GM12878 (cell line): ENCODE measurements around the gene KDM6A. TPM values are rescaled to one million over a fixed set of nuclear protein-coding genes. Genes with fewer than 3 reads are reported as not detected.

Source experiments
- ATAC-seq: fragments of 200-7000 bp; cut with Tn5 transposase; 3 replicates; pipeline ENCODE4 v1.9.1; 2020; ENCODE audit warnings: mild to moderate bottlenecking, moderate library complexity
- BruUV-seq: library from RNA; stranded (reverse); fragments of 400-500 nt; replicated peaks from 2 replicates; lab custom pipeline; 2021; lab: Mats Ljungman, UMichigan
- CTCF ChIA-PET: fragments of 300-600 bp; sonication (Branson Sonifier 250); formaldehyde crosslinking; extraction: SDS; loops from one replicate; lab custom pipeline; 2021; ENCODE audit warnings: inconsistent platforms; lab: Yijun Ruan, JAX
- POLR2A ChIA-PET: fragments of 350-600 bp; formaldehyde crosslinking; extraction: SDS; loops from one replicate; lab custom pipeline; 2021; ENCODE audit warnings: inconsistent platforms; lab: Charles Lee
- RAD21 ChIA-PET: fragments of 300-600 bp; sonication (Branson Sonifier 250); formaldehyde crosslinking; loops from one replicate; lab custom pipeline; 2023; ENCODE audit warnings: antibody characterized with exemption; ENCODE audit not compliant: unreplicated experiment; lab: Charles Lee
- SMC1A ChIA-PET: fragments of 300-600 bp; sonication (Branson Sonifier 250); formaldehyde crosslinking; loops from one replicate; lab custom pipeline; 2023; ENCODE audit not compliant: unreplicated experiment, uncharacterized antibody; lab: Charles Lee
- DNase-seq: peaks from one replicate; pipeline ENCODE4 v3.0.0-alpha.2; 2011; ENCODE audit warnings: low read depth, low spot score
- FAIRE-seq: peaks from 3 replicates; lab custom pipeline; 2011; peaks lifted over from hg19 to GRCh38; lab: Jason Lieb, UNC
- H2AFZ ChIP-seq: 2 replicates; pipeline ENCODE4 v1.6.0; 2011; ENCODE audit warnings: low read depth, low read length, control low read depth; ENCODE audit not compliant: control insufficient read depth
- H3K27ac ChIP-seq: 2 replicates; pipeline ENCODE4 v1.5.1; 2011; ENCODE audit warnings: control low read depth; ENCODE audit not compliant: control insufficient read depth, insufficient read depth
- H3K27me3 ChIP-seq, 2 experiments: replicated peaks in 1 of 2; 2 replicates each; pipeline versions ENCODE4 v1.6.0 to v1.6.1; 2011; ENCODE audit warnings: low read length in 1 of 2; ENCODE audit not compliant: control insufficient read depth in 2 of 2, insufficient read depth in 2 of 2
- H3K36me3 ChIP-seq, 2 experiments: 2 replicates each; pipeline ENCODE4 v1.5.1; 2011; ENCODE audit warnings: low read length in 1 of 2; ENCODE audit not compliant: control insufficient read depth in 2 of 2, insufficient read depth in 2 of 2
- H3K4me1 ChIP-seq: 2 replicates; pipeline ENCODE4 v1.6.1; 2011; ENCODE audit warnings: mild to moderate bottlenecking, low read length, moderate library complexity, mixed read lengths; ENCODE audit not compliant: control insufficient read depth, insufficient read depth
- H3K4me2 ChIP-seq: 2 replicates; pipeline ENCODE4 v1.6.0; 2011; ENCODE audit warnings: control low read depth; ENCODE audit not compliant: control insufficient read depth, insufficient read depth
- H3K4me3 ChIP-seq: fragments of 200-600 bp; sonication (generic); 2 replicates; pipeline ENCODE4 v1.5.1; 2016
- H3K79me2 ChIP-seq: 2 replicates; pipeline ENCODE4 v1.6.0; 2011; ENCODE audit warnings: low read length; ENCODE audit not compliant: control insufficient read depth, insufficient read depth
- H3K9ac ChIP-seq: 2 replicates; pipeline ENCODE4 v1.8.0; 2011; ENCODE audit warnings: low read length, control low read depth, mixed read lengths; ENCODE audit not compliant: control insufficient read depth, insufficient read depth
- H3K9me3 ChIP-seq: replicated peaks from 3 replicates; pipeline ENCODE4 v1.5.1; 2011; ENCODE audit warnings: mild to moderate bottlenecking, low read length; ENCODE audit not compliant: control insufficient read depth, insufficient read depth
- H4K20me1 ChIP-seq: 2 replicates; pipeline ENCODE4 v1.6.0; 2011; ENCODE audit not compliant: control insufficient read depth, insufficient read depth
- ASH2L ChIP-seq: fragments of 300-600, 200-600 bp; sonication (generic); IDR thresholded peaks from 2 replicates; pipeline ENCODE4 v1.6.1; 2017; ENCODE audit warnings: low read depth, mild to moderate bottlenecking, borderline replicate concordance
- CEBPB ChIP-seq, 2 experiments: fragments of 150-350 bp in 1 of 2; IDR thresholded peaks; 2 replicates each; pipeline ENCODE4 v1.6.1; 2012 to 2014; ENCODE audit warnings: low read depth in 2 of 2, low read length in 2 of 2, borderline replicate concordance in 1 of 2, inconsistent platforms in 1 of 2
- EP300 ChIP-seq, 2 experiments: fragments of 150-350 bp in 1 of 2; IDR thresholded peaks; 2 replicates each; pipeline ENCODE4 v1.6.1; 2011 to 2012; ENCODE audit warnings: low read depth in 2 of 2, low read length in 2 of 2, borderline replicate concordance in 1 of 2, improper control_type of control experiment in 1 of 2, inconsistent platforms in 1 of 2; ENCODE audit not compliant: control insufficient read depth in 1 of 2
- FOS ChIP-seq: IDR thresholded peaks from 3 replicates; pipeline ENCODE4 v1.6.1; 2011; ENCODE audit warnings: borderline replicate concordance; ENCODE audit not compliant: insufficient read length; ENCODE audit errors: extremely low read depth
- HDAC2 ChIP-seq: fragments of 200-600 bp; sonication (generic); IDR thresholded peaks from 2 replicates; pipeline ENCODE4 v1.6.1; 2017
- JUNB ChIP-seq: IDR thresholded peaks from 2 replicates; pipeline ENCODE4 v1.6.1; 2016; ENCODE audit warnings: antibody characterized with exemption, mild to moderate bottlenecking
- JUND ChIP-seq: IDR thresholded peaks from 2 replicates; pipeline ENCODE4 v1.6.1; 2012; ENCODE audit warnings: low read depth, mild to moderate bottlenecking, low read length, improper control_type of control experiment, moderate library complexity
- KAT2A ChIP-seq: conservative IDR thresholded peaks from 2 replicates; pipeline ENCODE4 v1.6.1; 2011; ENCODE audit warnings: low read depth, low read length; ENCODE audit not compliant: control insufficient read depth
- MTA2 ChIP-seq: fragments of 450-650 bp; IDR thresholded peaks from 2 replicates; pipeline ENCODE4 v1.6.1; 2016; ENCODE audit warnings: low read depth, mild to moderate bottlenecking, moderate library complexity
- PAX5 ChIP-seq: IDR thresholded peaks from 2 replicates; pipeline ENCODE4 v1.6.1; 2011; ENCODE audit warnings: low read depth, low read length, borderline replicate concordance
- POLR2AphosphoS5 ChIP-seq: IDR thresholded peaks from 2 replicates; pipeline ENCODE4 v1.6.1; 2011; ENCODE audit warnings: mild to moderate bottlenecking, low read length, inconsistent platforms
- RBBP5 ChIP-seq: fragments of 200-600 bp; sonication (generic); conservative IDR thresholded peaks from 2 replicates; pipeline ENCODE4 v1.6.1; 2016
- SMAD5 ChIP-seq: IDR thresholded peaks from 2 replicates; pipeline ENCODE4 v1.6.1; 2016; ENCODE audit warnings: antibody characterized with exemption, low read depth
- SREBF2 ChIP-seq: IDR thresholded peaks from 2 replicates; pipeline ENCODE4 v1.6.1; 2012; ENCODE audit warnings: mild to moderate bottlenecking, low read length
- ZNF207 ChIP-seq: fragments of 450-650 bp; IDR thresholded peaks from 2 replicates; pipeline ENCODE4 v1.6.1; 2014; ENCODE audit warnings: antibody characterized with exemption, mild to moderate bottlenecking, borderline replicate concordance
- ZZZ3 ChIP-seq: IDR thresholded peaks from 2 replicates; pipeline ENCODE4 v1.6.1; 2011; ENCODE audit warnings: low read depth; ENCODE audit not compliant: control insufficient read depth, insufficient read length
- WGBS: methylation state at CpG from one replicate; pipeline ENCODE4 v1.1.6; 2016; ENCODE audit warnings: low lambda C conversion rate; ENCODE audit not compliant: insufficient replicate concordance, insufficient coverage; ENCODE audit errors: missing lambda C conversion rate; 5-methylcytosine and 5-hydroxymethylcytosine counted together
- in situ Hi-C: fragments of 300-500 bp; cut with MboI; formaldehyde crosslinking; loops from 9 replicates; pipeline ENCODE4 v1.14.3; 2018; ENCODE audit warnings: mixed read lengths
- intact Hi-C: fragments of 100-400 bp; cut with micrococcal nuclease; formaldehyde crosslinking; loops from one replicate; pipeline ENCODE4 v1.14.2; 2022; ENCODE audit not compliant: unreplicated experiment
- polyA plus RNA-seq, 11 experiments: library from polyadenylated mRNA; depleted of rRNA in 4 of 11; unstranded in 6 of 11; stranded (reverse) in 5 of 11; fragments of >200 nt; fragmentation: Nextera tagmentation in 4 of 11; fragmentation: Illumina TruSeq in 1 of 11; extraction: Ambion mirVana in 4 of 11; extraction: Trizol in 1 of 11; gene quantifications; 1 replicate in 1 of 11; 2 replicates in 10 of 11; pipeline versions ENCODE4 v1.2.1 to v1.2.3, GENCODE V29; 2011 to 2016; ENCODE audit warnings: inconsistent platforms in 2 of 11, missing spikeins in 2 of 11, low read depth in 1 of 11
- total RNA-seq, 4 experiments: library from RNA; depleted of rRNA in 3 of 4; stranded (reverse); fragments of >200 nt in 3 of 4; fragmentation: Illumina TruSeq in 1 of 4; extraction: Trizol in 1 of 4; gene quantifications; 2 replicates each; pipeline versions ENCODE4 v1.2.1 to v1.2.3, GENCODE V29; 2013 to 2021
- TF ChIP-seq, protein P1 (sequence below): fragments of 450-650 bp; formaldehyde crosslinking; IDR thresholded peaks from 2 replicates; pipeline ENCODE4 v1.4.0; 2022; ENCODE audit warnings: mild to moderate bottlenecking, moderate library complexity
- TF ChIP-seq, protein P2 (sequence below): IDR thresholded peaks from 2 replicates; pipeline ENCODE4 v1.6.1; 2012; ENCODE audit warnings: low read depth, low read length, improper control_type of control experiment

Gene KDM6A
- total and polyA plus RNA-seq, 10 of the 15 experiments (the other 5 are each of a cell fraction or from before 2014, with no cell fraction given) = 7.9 to 29.0 (median 20.4) TPM

DNA sequence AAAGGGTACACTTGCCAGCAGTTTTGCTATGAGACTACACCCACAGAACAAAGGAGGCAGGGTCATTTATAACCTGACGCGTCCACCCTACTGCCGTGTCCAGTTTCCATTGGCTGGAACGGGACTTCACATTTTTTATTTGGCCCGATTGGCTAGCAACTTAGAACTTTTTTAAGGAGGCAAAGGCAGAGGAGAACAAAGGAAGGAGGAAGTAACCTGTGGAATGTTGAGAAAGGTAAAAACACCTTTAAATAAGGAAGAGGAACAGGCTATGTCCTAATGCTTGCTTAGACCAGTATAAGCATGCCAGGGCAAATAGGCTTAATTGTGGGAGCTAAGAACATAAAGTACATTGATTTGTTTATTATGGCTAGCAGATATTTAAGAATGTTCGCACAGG, 18.7 kb downstream of the KDM6A start:
- DNase-seq = no peak
- H3K4me2 ChIP-seq = no peak overlapping the region
- ChIA-PET SMC1A (interaction anchor here (0.6 to 1.9 kb wide), 2 partner anchors 9 to 16 kb away, joined by 3 to 5 read pairs; no protein-coding TSS in a partner anchor), RAD21 (no interaction called here), CTCF (no interaction called here), POLR2A (no interaction called here)
- peaks cover 78% of the 10 kb centered on the region for H3K79me2 ChIP-seq
- in situ Hi-C loops (loop anchor here (25.0 kb wide), 2 partner anchors 171 to 871 kb away; no protein-coding TSS in a partner anchor), intact Hi-C loops (no loop called here)
- ATAC-seq = no peak
- no peak overlapping the region for H2AFZ ChIP-seq
- no peak overlapping the region for H3K27ac ChIP-seq
- no peak for FAIRE-seq
- H3K36me3 ChIP-seq = no peaks in the 10 kb centered on the region
- no peaks in the 10 kb centered on the region; the same call in 1 of the 3 replicates for H3K9me3 ChIP-seq
- 100% methylated on average over 6 of the region's 6 CpGs for WGBS
- H3K4me1 ChIP-seq = no peaks in the 10 kb centered on the region
- no peak for TF ChIP-seq RBBP5
- no peak for TF ChIP-seq ASH2L
- TF ChIP-seq POLR2AphosphoS5 = no peak
- TF ChIP-seq SREBF2 = no peak
- no peak for TF ChIP-seq PAX5
- no peak for TF ChIP-seq SMAD5
- TF ChIP-seq FOS = no peak
- no peak for TF ChIP-seq HDAC2
- TF ChIP-seq, protein P1, sequence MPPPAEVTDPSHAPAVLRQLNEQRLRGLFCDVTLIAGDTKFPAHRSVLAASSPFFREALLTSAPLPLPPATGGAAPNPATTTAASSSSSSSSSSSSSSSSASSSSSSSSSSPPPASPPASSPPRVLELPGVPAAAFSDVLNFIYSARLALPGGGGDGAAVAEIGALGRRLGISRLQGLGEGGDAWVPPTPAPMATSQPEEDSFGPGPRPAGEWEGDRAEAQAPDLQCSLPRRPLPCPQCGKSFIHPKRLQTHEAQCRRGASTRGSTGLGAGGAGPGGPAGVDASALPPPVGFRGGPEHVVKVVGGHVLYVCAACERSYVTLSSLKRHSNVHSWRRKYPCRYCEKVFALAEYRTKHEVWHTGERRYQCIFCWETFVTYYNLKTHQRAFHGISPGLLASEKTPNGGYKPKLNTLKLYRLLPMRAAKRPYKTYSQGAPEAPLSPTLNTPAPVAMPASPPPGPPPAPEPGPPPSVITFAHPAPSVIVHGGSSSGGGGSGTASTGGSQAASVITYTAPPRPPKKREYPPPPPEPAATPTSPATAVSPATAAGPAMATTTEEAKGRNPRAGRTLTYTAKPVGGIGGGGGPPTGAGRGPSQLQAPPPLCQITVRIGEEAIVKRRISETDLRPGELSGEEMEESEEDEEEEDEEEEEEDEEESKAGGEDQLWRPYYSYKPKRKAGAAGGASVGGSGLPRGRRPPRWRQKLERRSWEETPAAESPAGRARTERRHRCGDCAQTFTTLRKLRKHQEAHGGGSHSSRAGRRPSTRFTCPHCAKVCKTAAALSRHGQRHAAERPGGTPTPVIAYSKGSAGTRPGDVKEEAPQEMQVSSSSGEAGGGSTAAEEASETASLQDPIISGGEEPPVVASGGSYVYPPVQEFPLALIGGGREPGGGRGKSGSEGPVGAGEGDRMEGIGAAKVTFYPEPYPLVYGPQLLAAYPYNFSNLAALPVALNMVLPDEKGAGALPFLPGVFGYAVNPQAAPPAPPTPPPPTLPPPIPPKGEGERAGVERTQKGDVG (CRISPR knock-in tag) = no peak
- TF ChIP-seq ZZZ3 = no peak
- no peak for TF ChIP-seq KAT2A
- TF ChIP-seq CEBPB (IDR thresholded peaks at IDR 0.05; ENCODE audit: borderline replicate concordance in 1 of 2, low read depth in 2 of 2, low read length in 2 of 2) = no peak
- no peak for TF ChIP-seq MTA2
- TF ChIP-seq JUNB = no peak
- TF ChIP-seq, protein P2, sequence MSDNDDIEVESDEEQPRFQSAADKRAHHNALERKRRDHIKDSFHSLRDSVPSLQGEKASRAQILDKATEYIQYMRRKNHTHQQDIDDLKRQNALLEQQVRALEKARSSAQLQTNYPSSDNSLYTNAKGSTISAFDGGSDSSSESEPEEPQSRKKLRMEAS = no peak
- no peak for TF ChIP-seq ZNF207
- TF ChIP-seq EP300 (IDR thresholded peaks at IDR 0.05; ENCODE audit: borderline replicate concordance in 1 of 2, control insufficient read depth in 1 of 2, low read depth in 2 of 2, low read length in 2 of 2) = no peak
- no peak for TF ChIP-seq JUND
- no peak overlapping the region for H3K9ac ChIP-seq
- no peaks in the 10 kb centered on the region for H4K20me1 ChIP-seq
- BruUV-seq = TSS peak; percentile 34
- H3K27me3 ChIP-seq = no peaks in the 10 kb centered on the region
- H3K4me3 ChIP-seq = no peak overlapping the region
